GM21381 (cell line): ENCODE results near the gene HOXA4.

Experiments
- ATAC-seq: cut with Tn5 transposase; IDR thresholded peaks from one replicate; pipeline ENCODE4 v1.9.1; 2021; ENCODE audit warnings: mild to moderate bottlenecking, moderate library complexity; ENCODE audit not compliant: unreplicated experiment

HOXA4 gene

DNA sequence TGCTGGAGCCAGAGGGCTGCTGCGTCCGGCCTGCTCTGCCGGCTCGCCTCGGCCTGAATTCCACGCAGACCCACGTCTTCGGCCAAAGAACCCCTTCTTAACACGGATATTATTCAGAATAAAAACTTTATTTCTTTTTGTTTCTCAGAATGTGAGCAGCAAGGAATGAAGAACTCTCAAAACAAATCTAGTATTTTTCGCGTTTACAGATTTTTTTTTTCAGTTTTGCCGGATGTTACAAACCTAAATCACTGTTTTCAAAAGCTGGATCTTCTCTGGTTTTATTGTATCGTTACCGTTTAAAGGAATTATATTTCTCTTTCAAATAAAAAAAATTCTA is 23.7 kb downstream of the HOXA4 start:
- ATAC-seq: no peak

DNA sequence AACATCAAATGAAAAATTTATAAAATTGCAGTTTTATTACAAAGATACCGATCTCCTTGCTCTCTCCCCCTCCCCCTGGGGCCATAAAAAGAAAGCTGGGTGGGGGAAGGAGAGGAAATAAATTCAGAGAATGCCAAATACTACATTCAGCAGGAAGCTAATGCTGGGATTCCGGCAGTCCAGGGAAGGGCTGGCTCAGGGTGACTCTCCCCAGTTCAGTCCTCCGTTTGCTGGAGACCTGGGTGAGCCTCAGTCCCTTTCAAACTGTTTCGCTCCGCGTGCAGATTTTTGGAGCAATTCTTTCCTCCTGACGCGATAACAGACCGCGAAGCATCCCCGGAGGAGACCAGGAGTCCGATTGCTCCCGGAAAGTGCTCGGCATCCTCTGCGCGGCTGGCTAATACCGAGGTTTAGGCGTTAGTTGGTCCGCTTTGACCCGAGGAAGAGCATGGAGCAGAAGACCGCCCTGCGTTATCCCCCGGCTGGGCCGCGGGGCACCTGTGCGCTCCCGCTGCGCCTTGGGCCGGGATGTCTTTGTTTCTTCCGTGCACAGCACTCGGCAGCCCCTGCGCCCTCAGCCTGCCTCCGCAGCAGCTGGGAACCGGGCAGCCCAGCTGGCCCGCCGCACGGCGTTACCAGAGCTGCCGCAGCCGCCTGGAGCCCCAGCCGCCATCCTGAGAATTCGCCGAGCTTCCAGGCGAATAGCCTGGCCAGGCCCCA is 24.2 kb downstream of the HOXA4 start:
- no peak for ATAC-seq

DNA sequence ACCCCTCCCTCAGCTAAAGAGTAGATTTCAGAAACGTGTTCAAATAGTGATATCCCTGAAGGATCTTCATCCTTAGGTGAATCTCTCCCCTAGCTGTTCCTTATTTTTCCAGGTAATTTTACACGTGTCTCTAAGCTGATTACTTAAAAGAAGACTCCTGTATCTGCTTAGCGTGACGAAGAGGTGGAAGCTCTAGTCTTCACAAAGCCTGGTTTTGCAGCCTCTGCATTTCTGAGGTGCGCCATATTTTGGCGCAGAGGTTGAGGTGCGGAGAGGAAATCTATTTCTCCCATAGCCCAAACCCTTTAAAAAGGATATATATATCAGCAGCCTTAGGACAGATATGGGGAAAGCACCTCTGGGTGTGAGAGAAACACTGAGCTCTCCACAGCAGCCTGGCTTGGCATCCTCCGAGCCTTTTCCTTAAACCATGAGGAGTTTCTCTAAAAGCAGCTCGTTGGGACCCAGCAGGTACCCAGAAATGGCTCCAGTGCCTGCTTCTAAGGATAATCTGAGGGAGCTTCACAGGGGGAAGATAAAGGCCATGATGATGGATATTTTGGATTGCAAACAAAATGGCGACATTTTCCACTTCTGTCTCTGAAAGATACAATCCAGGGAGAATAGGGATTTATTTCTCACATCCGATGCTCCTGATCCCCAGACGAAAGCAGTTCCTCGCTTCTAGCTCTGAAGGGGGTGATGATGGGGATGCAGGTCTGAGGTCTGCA is 25.1 kb downstream of the HOXA4 start:
- no peak for ATAC-seq

DNA sequence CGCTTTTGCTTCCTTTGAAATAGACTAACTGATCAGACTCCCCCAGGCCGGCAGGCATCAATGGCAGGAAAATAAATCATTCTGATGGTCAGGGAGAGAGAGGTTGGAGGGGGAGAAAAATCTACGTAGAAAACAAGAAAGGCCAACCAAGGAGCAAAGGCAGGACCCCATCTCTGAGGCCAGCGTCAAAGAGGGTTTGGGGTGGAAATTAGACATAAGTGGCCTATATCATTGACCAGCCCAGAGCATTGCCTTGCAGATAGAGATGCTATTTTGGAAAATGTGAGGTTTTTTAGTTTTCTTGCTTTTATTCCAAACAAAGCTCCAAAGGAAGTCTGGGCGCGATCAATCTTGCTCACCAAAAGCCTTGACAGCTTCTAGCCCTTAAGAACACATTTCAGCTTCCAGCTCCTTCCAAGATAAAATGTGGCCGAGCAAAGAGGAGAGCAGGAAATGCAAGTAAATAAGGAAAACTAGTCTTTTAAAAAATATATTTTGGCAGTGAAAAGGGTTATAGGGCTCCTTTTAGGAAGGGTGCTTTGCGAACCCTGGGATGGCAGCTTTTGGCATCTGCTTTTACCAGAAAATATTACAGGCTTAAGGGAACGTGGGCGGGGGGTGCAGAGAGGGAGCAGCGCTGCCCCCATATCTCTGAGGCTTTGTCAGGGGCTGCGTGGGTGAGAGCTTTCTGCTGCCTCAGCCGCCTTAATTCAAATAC is 26.1 kb downstream of the HOXA4 start:
- no peak for ATAC-seq

DNA sequence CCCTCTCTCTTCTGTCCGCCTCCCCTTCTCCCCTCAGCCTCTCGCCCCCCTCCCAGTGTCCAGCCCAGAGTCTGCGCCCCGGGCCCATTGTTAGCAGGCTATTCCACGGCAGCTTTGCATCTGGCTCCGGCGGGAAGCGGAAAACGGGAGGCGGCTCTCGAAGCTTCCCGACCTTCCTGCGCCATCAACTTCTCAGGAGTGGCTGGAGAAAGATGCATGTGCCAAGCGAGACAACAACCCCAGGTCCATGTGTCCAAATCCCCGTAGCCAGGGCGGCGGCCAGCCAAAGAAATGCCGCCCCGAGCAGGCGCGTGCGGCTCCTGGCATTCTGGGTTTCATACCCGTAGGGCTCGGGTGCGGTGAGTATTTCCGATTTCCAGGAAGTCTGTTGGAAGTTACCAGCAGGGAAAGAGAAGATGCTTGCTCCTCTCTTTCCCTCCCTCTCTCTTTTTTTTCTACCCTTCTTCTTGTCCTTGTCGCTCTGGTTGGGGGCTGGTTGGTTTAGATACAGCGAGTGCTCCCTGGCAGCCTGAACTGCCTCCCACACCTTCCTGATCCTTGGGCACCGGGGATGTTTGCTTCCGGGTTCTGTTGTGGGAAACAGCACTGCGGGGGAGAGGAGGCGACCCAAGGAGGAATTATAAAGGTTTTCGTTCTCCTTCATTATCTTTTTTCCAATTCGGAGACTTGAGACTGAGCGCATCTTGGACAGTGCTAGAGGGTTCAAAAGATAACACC is 26.9 kb downstream of the HOXA4 start:
- ATAC-seq: no peak

DNA sequence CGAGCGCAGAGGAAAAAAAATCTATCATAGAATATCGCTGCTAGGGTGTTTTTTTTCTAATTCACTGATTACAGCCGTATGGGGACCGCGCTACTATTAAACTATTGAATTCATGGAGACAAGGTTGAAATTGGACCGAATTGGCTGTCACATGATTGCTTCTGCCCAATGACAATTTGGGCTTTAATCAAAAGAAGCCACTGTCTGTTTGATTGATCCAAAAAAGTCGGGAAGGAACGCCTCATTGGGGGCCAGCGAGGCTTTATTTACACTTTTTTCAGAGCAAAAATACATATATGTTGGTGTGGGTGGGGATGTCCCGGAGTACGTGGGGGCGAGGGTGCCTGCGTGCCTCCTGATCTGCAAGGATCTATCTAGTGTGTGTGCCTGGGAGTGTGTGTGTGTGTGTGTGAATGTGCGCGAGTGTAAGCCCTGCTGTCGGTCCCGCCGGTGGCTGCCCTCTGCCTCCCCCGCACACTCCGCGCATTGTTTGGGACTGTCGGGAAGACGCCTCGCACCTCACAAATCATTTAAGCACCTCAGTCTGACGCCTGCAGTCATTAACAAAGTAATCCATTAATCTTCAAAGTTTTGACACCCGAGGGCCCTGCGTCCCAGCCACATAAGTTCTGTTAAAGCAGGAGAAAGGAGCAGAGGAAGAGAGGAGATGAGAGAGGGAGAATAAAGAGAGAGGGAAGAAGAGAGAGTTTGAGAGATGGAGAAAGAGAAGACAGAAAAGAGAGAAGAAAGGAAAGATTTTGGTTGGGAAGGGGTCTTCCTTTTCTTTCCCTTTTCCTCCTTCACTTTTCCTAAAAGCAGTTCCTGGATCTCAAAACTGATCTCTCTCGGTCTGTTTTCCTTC is 27.7 kb downstream of the HOXA4 start, which contains the start of gene HOXA2:
Gene HOXA2 (minus strand): TSS at position 103 of the 862 bp plus-strand sequence. CDS start 183 bp downstream, outside the sequence.
- ATAC-seq: no peak

DNA sequence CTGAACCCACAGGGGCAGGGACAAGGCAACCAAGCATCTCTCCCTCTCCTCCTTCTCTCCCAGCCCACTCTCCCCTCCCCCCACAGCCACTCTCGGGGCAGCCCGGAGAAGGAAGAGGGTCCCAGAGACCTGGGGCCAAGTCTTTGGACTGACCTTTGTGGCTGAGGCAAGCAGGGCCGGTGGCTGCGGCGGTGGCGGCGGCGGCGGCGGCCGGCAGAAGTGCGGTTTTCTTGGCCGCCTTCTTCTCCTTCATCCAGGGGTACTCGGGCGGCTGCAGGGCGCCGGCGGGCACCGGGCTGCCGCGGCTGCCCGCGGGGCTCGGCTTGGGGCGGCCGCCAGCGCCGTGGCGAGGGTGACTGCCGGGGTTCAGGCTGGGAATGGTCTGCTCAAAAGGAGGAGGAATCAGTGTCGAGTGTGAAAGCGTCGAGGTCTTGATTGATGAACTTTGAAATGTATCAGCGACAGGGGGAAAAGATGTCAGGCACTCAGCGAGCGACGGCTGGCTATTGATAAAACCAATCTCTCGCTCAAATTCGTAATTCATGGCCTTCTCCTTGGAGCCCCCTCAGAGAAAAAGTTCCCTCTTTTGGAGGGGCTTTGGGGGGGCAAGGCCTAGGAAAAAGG is 28.5 kb downstream of the HOXA4 start:
- ATAC-seq: no peak

DNA sequence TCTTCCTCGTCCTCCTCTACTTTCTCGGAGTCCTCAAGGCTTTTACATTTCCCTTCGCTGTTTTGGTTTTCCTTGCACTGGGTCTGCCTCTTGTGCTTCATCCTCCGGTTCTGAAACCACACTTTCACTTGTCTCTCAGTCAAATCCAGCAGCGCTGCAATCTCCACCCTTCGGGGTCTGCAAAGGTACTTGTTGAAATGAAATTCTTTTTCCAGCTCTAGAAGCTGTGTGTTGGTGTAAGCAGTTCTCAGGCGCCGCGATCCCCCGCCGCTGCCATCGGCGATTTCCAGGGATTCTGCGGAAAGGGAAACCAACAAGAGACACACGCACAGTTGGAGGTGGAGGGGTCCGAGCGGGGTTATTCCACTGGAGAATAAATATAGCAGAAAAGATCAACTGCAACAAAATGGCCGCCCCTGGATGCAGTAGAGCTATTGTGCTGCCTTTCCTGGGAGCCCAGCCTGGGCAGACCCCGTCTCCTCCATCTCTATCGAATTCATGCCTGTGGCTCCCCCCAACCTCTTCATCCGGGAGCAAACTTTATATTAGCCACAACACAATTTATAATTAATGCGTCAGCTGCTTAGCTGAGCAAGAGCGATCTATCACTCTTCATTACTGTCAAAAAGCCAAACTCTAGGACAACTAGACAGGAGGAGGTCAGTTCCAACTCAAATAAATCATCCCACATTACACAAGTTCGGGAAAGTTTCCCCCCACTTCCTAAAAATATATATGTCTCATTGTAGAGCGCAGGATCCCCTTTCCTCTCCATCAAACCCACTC is 29.2 kb downstream of the HOXA4 start:
- ATAC-seq: no peak

DNA sequence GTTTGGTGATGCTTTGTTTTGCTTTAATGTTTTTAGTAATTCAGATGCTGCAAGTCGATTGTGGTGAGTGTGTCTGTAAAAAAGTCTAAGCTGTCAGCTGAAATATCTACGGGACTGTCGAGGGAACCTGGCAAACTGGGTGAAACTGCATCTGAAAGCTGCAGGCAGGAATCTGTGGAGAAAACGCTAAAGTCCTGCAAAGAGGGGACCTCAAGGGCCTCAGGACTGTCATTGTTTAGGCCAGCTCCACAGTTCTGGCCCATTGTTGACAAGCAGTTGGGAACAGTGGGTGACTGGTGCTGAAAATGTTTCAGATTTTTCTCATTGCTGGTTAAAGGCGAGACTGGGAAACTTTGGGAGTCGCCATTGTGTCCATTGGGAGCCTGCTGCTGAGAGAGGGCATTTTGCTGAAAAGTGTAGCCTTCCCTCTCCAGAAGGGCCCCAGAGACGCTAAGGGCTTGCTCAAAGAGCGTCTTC is 29.8 kb downstream of the HOXA4 start:
- ATAC-seq: no peak

DNA sequence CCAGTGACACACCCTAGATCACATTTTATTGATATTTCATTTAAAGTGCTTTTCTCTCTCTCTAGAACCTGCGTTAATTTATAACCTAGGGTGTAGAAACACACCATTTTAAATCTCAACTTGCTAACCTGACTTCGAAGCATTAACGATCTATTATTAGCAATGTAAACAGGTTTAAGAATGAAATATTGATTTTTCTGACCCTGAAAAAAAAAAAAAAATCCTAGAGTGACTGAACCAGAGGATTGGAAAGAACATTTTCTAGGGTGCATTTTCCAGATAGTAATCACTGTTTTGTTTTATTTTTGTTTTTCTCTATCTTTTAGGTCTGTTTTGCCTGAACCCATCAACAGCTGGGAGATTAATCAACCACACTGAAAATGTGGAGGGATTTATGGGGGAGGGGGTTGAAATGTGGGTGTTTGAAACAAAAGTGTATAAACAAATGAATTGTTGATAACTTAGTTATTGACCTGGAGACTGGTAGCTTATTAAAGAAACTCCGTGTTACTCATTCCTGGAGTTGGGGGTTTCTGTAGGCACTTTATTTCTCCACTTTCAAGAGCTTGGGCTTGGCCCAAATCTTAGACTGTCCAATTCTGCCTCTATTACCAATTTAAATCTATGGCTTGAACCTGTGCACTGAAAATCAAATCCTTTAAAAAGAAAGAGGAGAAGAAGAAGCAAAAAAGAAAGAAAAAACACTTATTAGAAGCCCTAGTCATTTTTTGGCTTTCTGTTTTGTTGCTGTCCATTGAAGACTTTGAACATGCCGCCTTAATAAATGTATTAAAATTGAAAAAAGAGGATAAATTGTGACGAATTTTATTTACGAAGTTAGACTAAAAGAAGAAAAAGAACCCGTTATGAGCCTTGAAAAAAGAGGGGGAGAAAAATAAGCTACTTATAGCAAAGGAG is 30.8 kb downstream of the HOXA4 start:
- no peak for ATAC-seq

DNA sequence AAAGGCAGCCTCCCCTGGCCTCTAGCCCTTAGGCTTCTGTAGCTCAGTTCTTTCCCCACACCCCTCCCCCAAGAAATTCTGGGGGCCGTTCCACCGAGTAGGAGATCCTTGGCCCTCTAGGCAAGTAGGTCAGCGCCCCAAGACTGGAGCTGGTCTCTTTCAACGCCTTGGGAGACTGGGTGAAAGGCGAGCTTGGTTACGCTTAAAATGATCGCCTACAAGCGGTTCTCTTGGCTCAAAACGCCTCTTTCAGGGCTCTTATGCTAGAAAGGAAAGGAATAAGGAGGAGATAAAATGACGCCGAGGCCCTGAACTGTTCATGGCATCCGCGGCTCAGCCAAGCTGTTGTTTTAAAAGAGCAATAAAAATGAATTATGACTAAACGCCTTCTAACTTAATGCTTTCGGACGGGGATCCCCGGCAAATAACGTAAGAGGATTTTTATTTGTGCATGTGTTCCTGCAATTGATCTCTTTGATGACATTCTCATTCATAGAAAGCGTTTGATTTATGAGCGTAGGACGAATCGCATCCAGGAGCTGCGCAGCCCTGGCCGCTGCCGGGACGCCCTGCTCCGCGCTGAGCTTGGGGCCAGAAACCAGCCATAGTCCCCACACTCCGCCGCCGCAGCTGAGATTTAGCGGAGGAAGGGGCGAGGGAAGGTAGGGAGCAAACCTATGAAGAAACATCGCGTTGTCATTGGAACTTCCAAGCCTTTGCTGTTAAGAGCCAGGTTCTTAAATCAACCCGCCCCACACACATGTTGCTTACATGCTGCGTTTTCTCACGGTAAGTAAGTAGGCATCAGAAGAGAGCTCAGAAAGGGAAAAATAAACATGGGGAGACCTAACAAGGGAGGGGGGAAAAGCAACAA is 31.7 kb downstream of the HOXA4 start:
- ATAC-seq: no peak

DNA sequence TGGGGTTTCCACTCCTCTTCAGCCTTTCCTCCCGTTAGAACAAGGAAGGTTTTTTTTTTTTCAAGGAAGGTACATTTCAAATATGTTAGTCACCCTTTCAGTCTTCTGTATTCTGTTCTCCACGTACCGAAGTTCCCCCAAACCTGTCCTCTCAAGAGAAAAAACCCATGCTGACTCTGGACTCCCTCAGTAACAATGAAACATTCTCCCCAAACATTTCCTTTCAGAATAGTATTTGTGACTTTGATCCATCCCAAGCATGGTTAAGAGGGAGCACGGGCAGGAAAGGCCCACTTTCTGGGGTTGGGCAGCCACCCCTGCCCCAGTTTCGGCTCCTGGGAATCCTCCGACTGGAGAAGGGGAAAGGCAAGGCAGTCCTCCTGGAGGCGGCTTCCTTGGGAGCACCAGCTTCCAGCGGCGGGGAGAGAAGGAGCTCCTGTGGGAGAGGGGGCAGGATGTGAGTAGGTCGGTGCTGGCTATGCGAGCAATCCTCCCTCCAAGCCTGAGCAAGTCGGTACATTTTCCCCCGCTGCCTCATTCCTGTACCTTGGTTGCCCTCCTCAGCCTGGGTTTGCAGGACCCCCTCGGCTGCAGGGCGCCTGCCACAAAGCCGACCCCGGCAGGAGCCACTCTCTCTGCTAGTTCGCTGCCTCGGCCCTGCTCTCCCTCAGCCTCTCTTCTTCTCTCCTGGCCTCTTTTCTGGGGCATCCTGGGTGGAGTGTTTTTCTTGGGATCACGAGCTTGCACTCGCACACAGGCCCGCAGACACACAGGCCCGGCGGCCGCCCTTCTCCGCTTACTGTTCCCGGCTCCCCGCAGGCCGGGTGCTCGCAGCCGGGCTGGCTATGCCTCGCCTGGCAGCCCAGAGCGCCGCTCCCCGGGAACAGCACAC is 32.6 kb downstream of the HOXA4 start:
- no peak for ATAC-seq

DNA sequence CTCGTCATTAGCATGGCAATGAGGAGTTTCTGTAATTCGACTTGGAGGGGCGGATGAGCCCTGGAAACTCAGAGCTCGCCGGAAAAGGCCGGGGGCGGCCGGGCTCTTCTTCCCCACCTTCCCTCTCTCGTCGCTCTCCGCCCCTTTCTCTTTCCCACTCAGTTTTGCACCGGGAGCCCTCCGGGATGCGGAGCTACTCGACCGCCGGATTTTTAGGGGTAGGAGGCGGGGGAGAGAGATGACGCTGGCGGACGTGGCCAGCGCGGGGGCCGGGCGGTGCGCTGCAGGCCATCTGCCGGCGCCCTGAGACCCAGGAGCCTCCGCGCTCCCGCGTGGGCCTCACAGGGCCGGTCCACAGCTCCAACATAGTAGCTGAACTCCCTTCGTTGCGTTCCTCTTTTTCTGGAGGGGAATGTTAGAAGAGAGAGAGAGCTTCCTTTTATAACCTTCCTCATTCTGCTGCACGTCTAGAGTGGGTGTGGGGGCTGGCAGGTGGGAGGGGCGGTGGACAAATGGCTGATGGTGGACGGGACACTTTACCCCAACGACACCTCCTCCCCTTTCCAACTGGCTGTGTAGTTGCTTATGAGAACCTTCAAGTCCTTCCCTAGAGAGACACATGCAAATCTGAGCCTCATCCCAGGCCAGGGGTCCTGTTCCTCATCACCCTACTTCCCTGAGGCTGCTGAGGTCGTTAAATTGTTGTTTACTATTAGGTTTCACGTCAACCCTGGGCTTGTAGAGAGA is 33.6 kb downstream of the HOXA4 start:
- no peak for ATAC-seq

DNA sequence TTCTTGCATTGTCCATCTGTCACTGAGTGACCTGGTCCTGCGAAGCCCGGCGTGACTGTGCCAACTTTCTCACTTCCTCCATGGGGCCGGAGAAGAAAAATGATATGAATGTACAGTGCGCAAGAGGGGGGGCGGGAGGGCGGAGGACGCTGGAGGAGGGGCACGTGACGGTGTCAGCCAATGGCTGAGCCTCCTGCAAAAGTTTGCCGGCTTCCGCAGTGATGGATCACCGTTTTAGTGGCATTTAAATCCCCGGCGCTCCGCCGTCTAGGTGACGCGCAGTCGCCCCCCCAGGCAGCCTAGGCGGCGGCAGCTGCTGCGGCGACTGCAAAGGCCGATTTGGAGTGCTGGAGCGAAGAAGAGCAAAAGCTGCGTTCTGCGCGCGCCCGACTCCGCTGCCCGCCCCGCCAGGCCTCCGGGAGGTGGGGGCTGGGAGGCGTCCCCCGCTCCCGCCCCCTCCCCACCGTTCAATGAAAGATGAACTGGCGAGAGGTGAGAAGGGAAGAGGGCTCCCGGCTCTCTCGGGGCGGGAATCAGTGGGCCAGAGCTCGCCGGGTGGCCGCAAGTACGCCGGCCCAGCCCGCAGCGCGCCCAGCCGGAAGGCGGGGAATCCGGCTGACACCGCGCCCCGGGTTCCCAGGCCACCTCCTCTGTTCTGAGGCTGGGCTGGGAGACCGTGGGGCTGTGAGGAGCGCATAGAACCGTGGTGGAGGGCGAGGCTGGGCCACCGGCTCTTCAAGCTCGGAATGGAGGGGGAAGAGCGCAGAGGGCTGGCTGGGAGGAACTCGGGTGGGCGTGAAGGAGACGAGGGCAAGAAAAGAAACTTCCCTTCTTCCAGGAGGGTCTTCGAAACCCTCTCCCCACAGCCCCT is 34.4 kb downstream of the HOXA4 start, which contains the start of gene HOXA1:
Gene HOXA1 (minus strand): TSS at position 104 of the 871 bp plus-strand sequence. CDS start 88 bp downstream, at position 16.
- ATAC-seq: peak; percentile 86
